GM21723 (cell line): Measurements from ENCODE around the gene RELL2.
"Not testable (repeated sequence)": the region's sequence is repeated elsewhere in the genome, so short reads cannot be mapped to it uniquely, and the experiment has no call there.

Experiments
- ATAC-seq: cut with Tn5 transposase; IDR thresholded peaks from one replicate; pipeline ENCODE4 v1.9.1; 2021; ENCODE audit warnings: mild to moderate bottlenecking, moderate library complexity; ENCODE audit not compliant: unreplicated experiment

RELL2 gene, protein sequence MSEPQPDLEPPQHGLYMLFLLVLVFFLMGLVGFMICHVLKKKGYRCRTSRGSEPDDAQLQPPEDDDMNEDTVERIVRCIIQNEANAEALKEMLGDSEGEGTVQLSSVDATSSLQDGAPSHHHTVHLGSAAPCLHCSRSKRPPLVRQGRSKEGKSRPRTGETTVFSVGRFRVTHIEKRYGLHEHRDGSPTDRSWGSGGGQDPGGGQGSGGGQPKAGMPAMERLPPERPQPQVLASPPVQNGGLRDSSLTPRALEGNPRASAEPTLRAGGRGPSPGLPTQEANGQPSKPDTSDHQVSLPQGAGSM

DNA sequence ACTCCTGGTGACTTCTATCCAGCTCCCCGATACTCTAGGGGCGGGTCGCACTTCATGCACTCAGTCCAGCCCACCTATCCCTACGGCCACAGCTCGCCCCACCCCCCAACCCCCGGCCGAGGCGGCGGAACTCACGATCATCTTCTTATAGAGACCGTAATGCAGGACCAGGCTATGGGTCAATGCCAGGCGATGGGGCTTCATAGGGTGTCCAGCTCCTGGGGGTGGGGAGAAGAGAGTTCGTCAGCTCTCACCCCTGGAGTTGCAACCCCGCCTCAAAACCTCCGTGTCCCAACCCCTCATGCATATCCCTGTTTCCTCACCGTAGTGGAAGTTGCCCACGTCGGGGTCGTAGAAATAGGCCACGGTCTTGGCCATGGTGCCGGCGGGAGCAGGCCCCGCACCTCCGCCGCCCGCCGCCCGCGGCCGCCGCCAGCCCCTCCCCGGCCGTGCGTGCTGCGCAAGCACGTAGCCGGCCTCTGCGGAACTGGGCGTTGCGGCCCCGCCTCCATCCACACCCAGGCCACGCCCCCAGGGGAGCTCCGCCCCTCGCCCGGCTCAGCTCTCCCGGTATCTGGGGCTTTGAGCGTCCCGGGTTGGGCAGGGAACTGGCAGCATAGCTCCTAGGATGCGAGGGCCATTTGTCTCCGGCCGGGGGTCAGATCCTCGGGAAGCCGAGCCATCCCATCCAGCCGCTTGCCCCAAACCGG lies at the start of gene RELL2, which contains the start of gene HDAC3:
RELL2 (plus strand) TSS at position 585 of the 710 bp plus-strand sequence. CDS start 1,229 bp downstream, outside the sequence.
HDAC3 (minus strand) TSS at position 437 of the 710 bp plus-strand sequence; CDS start at position 378, 59 bp downstream.
- peak; percentile 70 for ATAC-seq

DNA sequence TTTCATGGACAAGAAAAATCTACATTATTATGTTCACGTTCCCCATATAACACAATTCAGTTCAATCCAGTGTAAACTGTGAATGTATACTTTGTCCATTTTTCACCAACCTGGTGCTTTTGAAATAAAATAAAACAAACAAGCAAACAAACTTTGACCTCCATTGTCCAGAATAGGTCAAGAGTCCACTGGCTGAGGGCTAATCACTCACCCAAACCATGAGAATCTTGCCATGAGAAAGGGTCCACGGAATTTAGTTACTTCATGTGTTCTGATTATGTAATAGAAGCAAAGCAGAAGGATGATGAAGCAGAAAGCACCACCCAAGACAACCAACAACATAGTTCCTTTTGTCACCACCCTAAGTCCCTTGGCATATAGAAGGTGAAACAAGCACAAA lies 46.7 kb upstream of the RELL2 start:
- ATAC-seq, result no peak

DNA sequence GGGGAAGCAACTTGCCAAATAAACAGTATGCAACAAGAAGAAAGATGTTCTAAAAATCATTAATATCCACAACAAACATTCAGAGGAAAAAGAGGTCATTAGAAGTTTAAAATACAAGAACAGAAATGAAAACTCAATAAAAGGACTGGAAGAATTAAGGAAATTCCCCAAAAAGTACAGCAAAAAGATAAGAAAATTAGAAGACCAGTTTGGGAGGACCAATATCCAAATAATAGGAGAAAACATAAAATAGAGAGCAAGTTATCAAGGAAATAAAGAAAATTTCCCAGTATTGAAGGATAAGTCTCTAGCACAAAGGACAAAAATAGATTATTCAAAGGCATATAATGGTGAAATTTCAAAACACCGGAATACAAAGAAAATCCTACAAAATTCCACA lies 39.9 kb upstream of the RELL2 start:
- ATAC-seq, result no peak

DNA sequence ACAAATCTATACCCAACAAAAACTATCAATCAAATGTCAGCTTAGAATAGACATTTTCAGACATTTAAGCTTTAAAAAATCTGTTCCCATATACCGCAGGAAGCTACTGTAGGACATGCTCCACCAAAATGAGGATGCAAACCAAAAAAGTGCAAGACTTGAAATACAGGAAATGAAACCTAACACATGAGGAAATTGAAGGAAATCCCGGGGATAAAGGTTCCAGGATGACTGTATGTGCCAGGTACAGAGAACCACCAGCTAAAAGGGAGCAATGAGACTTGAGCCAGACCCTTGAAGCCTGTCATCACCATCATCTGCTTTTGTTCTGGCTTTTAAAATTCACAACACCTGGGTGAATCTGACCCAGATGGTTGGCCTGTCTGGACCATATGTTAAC lies 39.4 kb upstream of the RELL2 start:
- no peak for ATAC-seq

DNA sequence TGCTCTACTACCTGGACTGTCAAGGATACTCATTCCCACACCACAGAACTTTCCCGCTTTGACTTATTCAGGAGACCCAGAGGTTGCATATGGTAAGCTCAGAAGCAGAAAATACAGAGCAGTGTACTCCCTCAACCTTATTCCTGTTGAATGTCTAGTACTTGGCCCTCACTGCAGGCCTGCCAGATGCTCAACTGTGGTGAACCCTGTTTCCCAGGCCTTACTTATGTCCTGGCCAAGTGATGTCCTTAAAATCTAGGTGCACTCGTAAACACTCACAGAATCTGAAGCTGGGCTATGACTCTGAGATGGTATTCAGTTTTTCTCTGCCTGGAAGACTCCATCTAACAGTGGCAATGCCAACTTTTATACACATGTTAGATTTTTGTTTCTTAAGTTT lies 39.0 kb upstream of the RELL2 start:
- no peak for ATAC-seq

DNA sequence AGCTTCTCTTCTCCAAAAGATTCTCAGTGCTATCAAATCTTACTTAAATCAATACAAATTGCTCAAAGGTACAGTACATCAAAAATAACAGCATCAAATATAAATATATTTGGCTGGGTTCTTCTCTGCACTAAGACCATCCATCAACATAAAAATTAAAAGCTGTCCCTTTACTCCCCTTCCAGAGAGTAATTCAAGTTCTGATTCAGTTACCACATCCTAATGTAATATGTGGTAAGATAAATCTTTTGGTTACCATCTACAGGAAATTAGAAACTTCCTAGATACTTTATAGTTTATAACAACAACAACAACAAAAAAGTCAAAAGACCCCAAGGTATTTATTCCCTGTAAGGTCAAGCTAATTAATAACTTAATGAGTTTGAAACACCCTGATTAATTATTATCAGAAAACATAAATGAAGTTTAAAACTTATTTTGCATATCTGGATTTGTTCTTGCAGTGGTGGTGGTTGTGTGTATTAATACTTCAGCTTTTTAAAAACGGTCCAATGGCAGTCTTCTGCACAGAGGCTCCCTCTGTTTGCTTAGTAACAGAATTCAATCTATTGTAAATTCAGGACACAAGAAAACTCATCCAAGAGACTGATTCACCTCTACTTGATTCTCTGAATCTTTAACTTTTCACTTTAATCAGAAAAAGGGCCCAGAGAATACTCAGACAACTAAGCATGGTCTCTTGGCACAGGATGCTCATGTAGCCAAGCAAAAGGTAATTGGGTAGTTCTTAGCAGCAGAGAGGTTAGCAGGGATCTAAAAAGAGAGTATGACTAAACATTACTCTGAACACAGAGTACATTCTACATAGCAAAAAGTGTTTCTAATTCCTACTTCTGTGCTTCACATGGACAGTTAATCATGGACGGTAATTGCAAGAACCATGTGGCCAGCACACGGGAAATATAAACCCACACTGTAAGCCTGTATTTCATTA lies 38.1 kb upstream of the RELL2 start:
- no peak for ATAC-seq

DNA sequence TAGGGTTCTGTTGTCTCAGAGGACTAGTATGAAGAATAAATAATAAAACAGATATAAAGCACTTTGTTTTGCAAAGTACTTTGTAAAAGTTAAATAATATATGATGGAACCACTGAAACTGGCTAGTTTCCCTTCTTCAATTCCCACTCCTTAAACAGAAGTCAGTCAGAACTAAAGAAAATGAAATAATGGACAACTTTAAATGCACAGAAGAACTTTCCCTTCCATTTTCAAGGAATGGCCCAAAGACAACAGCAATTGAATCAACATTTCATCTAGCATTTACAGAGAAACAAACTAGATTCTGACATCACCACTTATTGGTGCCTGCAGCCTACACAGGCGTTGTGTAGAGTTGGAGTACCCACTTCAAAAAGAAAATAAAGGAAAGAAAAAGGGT lies 34.2 kb upstream of the RELL2 start:
- no peak for ATAC-seq

DNA sequence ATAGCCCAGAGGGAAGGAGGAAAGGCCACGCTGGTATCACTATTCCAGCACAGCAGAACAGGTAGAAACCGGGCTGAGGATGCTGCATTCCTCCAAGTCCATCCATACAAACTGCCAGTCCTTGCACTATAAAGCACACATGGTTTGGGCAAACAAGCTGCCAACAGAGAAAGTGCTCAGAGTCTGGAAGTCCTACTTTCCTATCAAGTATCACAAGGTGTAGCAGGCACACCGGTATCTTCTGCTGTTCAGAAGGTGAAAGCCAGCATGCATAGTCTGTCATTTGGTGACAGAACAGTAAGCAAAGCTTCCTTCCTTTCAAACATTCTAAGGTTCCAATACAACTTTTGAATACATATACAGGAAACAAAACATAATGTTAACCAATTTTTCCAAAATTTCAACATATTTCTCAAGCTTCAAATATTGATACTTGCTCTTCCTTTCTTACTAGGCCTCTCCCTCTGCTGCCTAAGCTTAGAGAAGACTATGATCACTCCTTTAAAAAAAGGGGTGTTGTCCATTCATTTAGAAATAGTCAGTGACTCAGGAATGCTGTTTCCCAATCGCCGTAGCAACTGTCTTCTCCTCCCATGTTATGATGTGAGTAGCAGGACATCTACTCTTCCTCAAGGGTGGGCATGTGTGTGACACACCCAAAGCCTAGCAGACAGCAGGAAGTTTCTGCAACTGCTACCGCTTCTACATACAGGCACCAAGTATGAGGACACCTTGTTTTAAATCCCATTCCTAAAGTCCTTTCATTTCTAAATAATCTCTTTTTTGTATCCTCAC lies 32.7 kb upstream of the RELL2 start:
- no peak for ATAC-seq

DNA sequence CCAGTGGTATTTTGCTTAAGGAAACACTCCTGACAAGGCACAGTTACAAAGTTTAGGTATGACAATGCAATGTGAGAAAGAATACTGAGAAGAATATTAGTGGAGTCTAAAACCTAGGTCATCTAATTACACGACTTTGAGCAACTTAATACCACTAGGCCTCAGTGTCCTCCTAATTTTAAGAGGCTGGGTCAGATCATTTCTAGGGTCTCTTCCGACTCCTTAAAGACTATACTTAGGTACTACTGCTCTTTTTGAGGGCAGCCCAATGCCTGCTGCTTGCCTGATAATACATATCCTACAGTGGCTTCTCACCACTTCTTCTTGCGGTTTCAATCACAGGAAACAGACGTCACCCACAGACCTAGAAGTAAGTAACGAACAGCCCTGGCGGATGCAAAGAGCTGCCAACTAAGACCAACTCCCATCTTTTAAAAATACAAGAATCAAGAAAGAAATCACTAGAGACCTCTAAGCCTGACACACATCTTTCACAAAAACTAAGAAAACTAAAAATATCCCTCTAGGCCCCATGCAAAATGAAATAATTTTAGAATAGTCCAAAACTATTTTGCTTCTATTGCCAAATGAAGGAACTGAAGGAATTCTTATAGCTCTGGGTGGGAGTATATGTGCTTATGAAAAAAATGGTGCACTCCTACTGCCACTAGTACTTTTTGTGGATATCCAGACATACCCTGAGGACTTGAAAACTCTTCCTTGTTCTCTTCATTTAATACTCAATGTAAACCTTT lies 31.1 kb upstream of the RELL2 start:
- ATAC-seq, result peak; percentile 95

DNA sequence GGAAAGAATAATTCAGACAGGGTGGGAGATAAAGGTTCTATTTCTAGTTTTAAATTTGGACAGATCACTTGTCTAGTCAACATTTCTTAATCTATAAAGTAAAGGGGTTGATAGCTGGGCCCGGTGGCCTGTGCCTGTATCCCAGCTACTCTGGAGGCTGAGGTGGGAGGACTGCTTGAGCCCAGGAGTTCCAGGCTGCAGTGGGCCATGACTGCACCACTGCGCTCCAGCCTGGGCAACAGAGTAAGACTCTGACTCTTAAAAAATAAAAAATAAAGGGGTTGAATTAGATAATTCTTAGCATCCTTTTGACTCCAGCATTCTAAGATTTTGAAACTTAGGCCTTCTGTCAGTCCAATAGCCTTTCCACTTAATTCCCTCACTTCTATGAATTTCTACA lies 28.8 kb upstream of the RELL2 start:
- ATAC-seq, result no peak

DNA sequence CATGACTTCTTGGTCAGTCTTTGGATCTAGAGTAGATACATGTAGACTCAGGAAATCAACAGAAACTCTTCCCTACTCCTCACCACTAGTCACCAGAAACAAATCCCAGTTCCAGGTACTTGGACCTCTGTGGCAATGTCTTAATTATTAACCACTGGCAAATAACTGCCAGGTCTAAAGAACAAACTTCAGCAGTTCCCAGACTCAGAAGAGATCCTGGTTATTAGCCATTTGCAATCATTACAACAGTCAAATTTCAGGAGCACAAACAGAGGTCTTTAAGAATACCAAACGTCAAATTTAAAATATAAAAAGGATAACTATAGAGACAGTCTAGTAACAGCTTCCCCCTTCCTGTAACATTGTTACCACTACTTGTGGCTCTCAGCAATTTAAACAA lies 28.2 kb upstream of the RELL2 start:
- no peak for ATAC-seq

DNA sequence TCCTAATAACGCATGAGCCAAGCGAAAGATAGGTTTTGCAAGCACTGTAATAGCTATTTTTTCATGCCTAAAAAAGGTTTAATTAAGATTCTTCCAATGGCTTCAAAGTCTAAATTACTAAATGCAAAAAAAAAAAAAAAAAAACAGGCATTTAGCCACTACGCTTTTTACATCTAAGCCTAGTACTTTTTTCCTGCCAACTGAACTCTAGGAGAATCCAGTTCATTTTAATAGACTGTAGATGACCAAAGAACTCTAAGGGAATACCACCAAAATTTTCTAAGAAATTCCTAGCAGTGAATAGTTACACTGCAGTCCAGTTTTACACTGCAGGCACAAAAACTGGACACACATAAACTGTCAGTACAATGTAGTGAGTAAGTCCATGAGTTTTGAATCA lies 27.8 kb upstream of the RELL2 start:
- no peak for ATAC-seq

DNA sequence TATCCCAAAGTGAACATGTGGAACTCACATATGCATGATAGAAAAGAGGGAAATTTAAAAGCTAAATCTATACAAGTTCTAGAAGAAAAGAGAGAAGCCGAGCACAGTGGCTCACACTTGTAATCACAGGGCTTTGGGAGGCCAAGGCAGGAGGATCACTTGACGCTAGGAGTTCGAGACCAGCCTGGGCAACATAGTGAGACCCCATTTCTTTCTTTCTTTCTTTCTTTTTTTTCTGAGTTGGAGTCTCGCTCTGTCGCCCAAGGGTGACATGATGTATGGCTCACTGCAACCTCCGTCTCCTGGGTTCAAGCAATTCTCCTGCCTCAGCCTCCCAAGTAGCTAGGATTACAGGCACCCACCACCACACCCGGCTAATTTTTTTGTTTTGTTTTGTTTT lies 26.9 kb upstream of the RELL2 start:
- ATAC-seq, result not testable (repeated sequence)

DNA sequence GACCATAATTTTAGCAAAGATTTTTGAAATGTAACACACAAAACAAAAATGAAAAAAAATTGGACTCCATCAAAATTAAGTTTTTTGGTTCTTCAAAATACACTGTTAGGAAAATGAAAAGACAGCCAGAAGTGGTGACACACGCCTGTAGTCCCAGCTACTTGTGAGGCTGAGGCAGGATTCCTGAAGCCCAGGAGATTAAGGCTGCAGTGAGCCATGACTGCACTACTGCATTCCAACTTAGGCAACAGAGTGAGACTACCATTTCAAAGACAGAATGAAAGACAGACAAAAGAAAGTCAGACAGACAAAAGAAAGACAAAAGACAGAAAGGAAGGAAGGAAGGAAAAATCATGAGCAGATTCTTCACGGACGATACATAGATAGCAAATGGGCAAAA lies 25.5 kb upstream of the RELL2 start:
- ATAC-seq, result no peak

DNA sequence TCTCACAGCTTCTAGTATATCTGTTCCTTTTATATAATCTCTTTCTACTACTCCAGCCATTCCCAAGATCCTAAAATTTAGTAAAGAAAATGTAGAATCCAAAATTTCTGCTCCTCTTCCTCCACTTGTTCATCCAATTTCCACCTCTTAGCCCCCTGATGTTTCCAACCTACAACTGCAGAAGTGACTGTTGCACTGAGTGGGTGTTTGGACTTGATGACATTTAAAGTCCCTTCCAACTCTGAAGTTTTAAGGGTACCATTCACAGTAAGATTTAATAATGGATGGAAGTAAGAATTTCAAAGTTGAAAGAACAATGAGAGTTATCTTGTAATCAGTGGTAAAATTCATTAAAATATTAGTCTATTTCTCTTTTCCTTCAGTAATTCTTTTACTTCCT lies 23.5 kb upstream of the RELL2 start:
- ATAC-seq, result no peak

DNA sequence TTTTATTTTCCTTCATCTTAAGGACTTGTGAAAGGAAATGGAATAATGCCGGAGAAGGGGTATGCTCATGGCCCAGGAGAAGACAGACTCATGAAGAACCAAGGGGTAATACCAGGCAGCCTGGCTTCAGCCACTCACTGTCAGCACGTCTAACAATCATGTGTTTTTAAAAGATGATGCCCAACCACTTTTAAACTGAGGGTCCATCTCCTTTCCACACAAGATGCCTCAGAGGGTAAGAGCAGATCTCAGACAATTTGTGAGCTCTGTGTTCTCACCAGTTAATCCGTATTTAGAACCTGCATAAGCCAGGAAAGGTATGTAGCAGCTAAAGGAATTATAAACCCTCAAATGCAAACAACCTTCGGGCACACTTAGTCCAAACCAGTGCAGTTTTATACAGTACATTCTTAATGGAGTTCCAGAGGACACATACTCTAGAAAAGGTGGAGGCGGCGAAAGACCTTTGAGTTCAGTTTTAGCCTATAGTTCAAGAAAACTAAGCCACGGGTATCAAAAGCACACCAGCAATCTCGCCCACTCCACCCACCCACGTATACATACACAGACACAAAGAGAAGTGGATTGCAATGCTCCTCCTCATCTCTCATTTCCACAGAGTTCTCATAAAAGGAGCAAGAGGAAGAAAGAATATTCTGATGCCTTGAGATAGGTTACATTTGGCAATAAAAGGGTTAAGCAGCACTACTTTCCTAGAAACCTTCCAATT lies 20.6 kb upstream of the RELL2 start:
- ATAC-seq, result no peak

DNA sequence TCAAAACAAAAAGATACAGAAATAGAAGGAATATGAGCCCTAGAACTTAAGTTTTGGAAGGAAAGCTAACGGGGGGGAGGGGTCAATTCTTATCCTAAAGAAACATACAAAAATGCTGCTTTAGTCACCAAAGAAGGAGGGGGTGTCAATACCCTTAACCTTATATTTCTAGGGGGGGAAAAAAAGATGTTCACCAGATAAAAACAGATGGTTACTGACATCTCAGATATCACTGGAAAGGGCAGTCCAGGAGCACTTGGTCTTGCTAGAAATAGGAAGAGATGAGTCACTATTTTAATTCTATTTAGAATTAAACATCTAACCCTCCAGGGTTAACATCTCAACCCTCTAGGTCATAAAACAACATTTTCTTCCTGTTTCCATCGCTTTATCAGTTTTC lies 19.7 kb upstream of the RELL2 start:
- no peak for ATAC-seq

DNA sequence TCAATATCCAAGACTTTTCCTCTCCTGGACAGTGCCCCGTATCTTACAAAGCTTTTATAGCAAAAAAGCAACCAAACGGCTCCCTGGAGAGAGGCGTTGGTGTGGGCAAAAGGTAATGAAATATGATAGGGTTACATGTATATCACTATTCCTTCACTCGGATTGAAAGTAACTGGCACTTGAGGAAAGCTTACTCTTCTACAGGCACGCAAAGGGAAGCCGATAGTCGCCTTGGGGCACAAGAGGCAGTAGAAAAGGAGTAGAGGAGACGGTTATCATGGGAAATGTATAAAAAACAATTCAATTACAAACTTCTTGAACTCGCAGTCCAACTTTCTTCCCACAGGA lies 19.1 kb upstream of the RELL2 start:
- ATAC-seq, result no peak
